GM18909 (cell line): ENCODE measurements around the gene MGAT4B.

Experiments
- ATAC-seq: cut with Tn5 transposase; IDR thresholded peaks from one replicate; pipeline ENCODE4 v1.9.1; 2021; ENCODE audit warnings: mild to moderate bottlenecking; ENCODE audit not compliant: unreplicated experiment, poor library complexity

The MGAT4B gene

GRCh38 chr5:179812997-179813607 is 6.4 kb upstream of the MGAT4B start:
- ATAC-seq = no peak

- no peak for ATAC-seq
These were observed 5.6 kb upstream of the MGAT4B start for GRCh38 chr5:179812135-179812825.

DNA sequence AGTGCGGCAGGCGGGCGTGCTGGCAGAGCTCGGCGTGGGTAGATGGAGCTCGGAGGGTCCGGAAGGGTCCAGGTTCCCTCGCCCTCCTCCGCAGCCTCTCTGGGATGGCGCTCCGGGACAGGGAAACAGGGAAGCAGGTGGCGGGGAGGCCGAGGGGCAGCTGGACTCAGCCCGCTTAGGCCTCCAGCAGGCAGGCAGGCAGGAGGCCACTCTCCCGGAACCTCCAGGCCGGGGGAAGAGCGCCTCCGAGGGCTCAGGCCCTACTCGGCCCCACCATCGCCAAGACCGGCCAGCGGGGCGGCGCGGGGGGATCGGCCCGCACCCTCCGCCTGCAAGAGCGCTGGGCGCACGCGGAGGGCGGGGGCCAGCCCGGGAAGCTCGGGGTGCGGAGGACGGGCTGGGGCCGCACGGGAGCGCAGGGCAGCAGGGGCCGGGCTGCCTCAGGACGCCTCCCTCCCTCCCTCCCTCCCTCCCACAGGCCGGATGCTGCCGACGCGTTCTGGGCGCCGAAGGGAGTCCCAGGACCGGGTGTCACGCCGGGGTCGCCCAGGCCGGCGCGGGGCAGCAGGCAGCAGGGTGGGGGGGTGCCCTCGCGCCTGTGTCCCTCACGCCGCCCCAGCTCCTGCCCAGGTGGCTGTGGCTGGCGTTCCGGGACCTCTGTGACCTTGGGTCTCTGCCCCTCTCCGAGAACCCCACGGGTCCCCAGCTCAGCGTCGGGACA is 977 bp downstream of the MGAT4B start:
- ATAC-seq = peak; percentile 18

DNA sequence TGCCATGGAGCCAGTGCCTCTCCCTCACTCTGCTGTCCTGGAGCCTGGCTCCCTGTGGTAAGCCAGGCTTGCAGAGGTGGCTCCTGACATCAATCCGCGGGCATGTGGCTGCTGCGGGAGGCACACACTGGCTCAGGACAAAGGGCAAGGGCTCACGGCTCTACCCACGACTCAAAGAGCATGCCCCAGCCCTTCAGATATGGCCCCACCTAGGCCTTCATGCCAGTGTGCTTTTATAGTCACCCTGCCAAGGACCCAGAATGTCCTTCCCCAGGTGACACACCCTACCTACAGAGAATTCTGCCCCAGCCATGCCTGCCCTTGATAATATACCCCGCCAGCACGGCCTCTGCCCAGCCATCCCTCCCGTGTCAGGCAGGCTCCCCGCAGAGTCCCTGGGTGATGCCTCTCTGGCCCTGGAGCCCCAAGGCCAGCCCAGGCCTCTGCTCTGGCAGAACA is 1.6 kb downstream of the MGAT4B start:
- ATAC-seq = no peak

DNA sequence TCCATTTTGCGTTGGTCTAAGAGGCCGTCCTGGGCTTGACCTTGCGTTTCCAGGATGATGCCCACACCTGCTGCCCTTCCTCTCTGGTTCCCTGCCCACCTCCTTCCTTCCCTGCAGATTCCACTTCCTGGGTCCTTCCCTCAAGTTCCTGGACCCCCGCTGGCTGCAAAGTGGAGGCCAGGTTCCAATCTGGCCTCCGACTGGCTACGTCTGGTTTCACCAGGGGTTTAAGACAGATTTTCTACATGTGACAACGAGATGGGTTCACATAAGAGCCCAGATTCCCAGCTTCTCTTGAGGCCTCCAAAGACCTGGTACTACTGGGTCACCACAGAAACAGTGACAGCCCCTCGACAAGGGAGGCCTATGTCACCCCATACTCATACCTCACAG is 2.1 kb downstream of the MGAT4B start:
- no peak for ATAC-seq

DNA sequence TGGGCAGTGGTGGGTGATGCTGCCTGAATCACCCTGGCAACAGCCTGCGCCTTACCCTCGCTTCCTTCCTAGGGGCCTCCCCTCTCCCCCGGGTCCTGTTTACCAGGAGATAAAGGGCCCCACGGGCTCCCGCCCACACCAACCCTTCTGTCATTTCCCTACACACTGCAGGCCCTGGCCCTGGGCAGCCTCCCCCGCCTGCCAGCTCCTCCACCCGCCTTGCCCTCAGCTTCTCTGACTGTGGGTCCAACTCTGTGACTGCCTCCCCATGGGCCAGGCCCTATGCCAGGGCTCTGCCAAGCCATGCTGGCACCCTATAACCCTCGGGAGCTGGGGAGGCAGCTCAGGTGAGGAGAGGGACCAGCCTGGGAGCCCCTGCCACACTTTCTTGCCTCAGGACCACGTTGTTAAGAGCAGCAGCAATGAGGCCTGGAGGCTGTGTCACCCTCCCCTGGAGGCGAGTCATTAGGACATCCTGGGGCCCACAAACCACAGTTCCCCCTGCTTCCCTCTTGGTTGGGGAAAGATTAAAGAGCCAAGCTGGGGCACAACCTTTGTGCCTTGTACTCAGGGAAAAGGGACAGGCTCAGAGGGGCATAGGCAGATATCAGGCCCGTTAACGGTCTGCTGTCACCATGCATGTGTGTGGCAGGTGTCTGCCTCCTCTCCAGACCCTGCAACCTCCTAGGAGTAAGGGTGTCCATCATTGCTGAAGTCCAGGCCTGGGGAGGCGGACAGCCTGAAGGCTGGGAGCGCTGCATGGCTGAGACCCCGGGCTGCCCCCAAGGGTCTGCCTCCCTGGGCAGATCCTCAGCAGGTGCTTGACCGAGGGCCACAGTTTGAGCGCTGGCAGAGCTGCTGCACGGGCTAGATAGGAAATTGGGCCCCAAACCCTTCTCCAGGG is 2.8 kb downstream of the MGAT4B start:
- no peak for ATAC-seq

- ATAC-seq = no peak
These were observed 3.6 kb downstream of the MGAT4B start for GRCh38 chr5:179802950-179803562.

- ATAC-seq = no peak
These were observed 4.3 kb downstream of the MGAT4B start for GRCh38 chr5:179802207-179802883.

GRCh38 chr5:179801304-179802206 is 5.1 kb downstream of the MGAT4B start:
- peak; percentile 40 for ATAC-seq

GRCh38 chr5:179800696-179801201 is 5.9 kb downstream of the MGAT4B start:
- no peak for ATAC-seq

GRCh38 chr5:179800071-179800695 is 6.5 kb downstream of the MGAT4B start:
- ATAC-seq = no peak

DNA sequence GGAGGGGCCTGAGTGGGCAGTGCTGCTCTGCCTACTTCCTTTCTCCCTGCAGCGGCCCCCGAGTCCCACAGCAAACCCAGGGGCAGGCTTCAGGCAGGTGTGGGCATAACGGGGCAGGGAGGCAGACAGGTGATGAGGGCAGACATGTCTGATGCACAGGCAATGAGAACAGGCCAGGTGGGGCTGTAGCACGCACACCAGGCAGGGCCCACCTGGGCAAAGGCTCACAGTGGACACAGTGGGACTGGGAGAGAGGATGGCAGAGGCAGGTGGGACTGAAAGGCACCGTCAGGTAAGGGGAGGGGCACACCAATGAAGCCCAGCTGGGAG is 7.1 kb downstream of the MGAT4B start:
- ATAC-seq = no peak

GRCh38 chr5:179798771-179799643 is 7.7 kb downstream of the MGAT4B start:
- ATAC-seq = no peak

DNA sequence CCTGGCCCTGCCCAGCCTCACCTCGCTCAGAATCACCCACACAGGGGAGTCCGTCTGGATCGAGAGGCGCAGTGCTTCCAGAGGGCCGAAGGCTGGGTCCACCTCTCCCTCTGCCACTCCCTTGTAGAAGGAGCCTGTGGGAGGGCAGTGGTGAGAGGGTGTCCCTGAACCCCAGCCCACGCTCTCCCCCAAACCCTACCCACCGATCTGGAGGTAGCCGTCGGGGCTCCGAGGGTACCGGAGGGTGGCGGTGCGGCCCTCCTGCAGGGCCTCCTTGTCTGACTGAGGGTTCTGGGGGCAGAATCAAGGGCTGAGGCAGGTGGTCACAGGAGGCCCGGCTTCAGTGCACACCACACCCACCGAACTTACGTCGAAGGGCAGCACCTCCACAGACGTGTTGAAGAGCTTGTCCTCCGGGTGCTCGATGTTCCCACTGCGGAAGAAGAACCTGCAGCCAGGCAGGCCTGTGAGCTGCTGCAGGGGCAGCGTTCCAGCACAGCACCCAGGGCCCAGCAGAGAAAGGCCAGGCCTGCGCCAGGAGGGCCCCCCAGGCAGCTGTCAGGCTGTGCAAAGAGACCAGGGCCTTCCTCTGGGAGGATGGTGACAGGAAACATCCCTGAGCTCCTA is 8.4 kb downstream of the MGAT4B start:
- no peak for ATAC-seq

GRCh38 chr5:179797741-179798140 is 8.9 kb downstream of the MGAT4B start:
- ATAC-seq = no peak

GRCh38 chr5:179796877-179797608 is 9.6 kb downstream of the MGAT4B start:
- no peak for ATAC-seq
